Mesenchymal stem cell (in vitro differentiated cells and primary cell): ENCODE measurements around the gene TSPEAR.

Experiments used
- DNase-seq: peaks from one replicate; pipeline ENCODE4 v3.0.0-alpha.2; 2013
- H2AFZ ChIP-seq: one replicate; pipeline ENCODE4 v1.6.1; 2013; ENCODE audit warnings: low read depth, mild to moderate bottlenecking, control low read depth, inconsistent platforms, low read length, moderate library complexity
- H2AK5ac ChIP-seq: 2 replicates; pipeline ENCODE4 v1.6.1; 2013; ENCODE audit warnings: low read length, moderate library complexity, mild to moderate bottlenecking, inconsistent platforms; ENCODE audit not compliant: severe bottlenecking
- H2BK120ac ChIP-seq: one replicate; pipeline ENCODE4 v1.6.1; 2013; ENCODE audit warnings: low read depth, mild to moderate bottlenecking, inconsistent platforms, low read length, moderate library complexity
- H2BK12ac ChIP-seq, 2 experiments: one replicate each; pipeline ENCODE4 v1.6.1; 2013; ENCODE audit warnings: inconsistent platforms in 2 of 2, low read length in 2 of 2, mild to moderate bottlenecking in 2 of 2, moderate library complexity in 2 of 2, control low read depth in 1 of 2
- H2BK15ac ChIP-seq: one replicate; pipeline ENCODE4 v1.6.1; 2013; ENCODE audit warnings: mild to moderate bottlenecking, low read depth, inconsistent platforms; ENCODE audit not compliant: poor library complexity, severe bottlenecking
- H2BK5ac ChIP-seq: 2 replicates; pipeline ENCODE4 v1.6.1; 2013; ENCODE audit warnings: low read depth, mild to moderate bottlenecking, low read length, control low read depth, inconsistent platforms; ENCODE audit not compliant: poor library complexity, severe bottlenecking
- H3K14ac ChIP-seq, 2 experiments: one replicate each; pipeline ENCODE4 v1.6.1; 2013; ENCODE audit warnings: inconsistent platforms in 2 of 2, low read length in 2 of 2, control low read depth in 1 of 2, mild to moderate bottlenecking in 1 of 2, moderate library complexity in 1 of 2
- H3K18ac ChIP-seq, 2 experiments: one replicate each; pipeline ENCODE4 v1.6.1; 2013; ENCODE audit warnings: inconsistent platforms in 2 of 2, low read length in 2 of 2, control low read depth in 1 of 2, low read depth in 1 of 2, mild to moderate bottlenecking in 1 of 2
- H3K23ac ChIP-seq, 2 experiments: one replicate each; pipeline ENCODE4 v1.6.1; 2013; ENCODE audit warnings: inconsistent platforms in 2 of 2, low read length in 2 of 2, mild to moderate bottlenecking in 2 of 2, moderate library complexity in 2 of 2, control low read depth in 1 of 2
- H3K27ac ChIP-seq: 2 replicates; pipeline ENCODE4 v1.5.1; 2013; ENCODE audit warnings: mild to moderate bottlenecking, moderate library complexity, low read length, control low read depth, inconsistent platforms; ENCODE audit not compliant: poor library complexity, severe bottlenecking
- H3K27me3 ChIP-seq, 2 experiments: 2 replicates each; pipeline versions ENCODE4 v1.6.1 to v1.7.0; 2013; ENCODE audit warnings: low read length in 2 of 2, mild to moderate bottlenecking in 2 of 2, moderate library complexity in 2 of 2, control low read depth in 1 of 2, inconsistent platforms in 1 of 2; ENCODE audit not compliant: control insufficient read depth in 1 of 2, insufficient read depth in 1 of 2
- H3K36me3 ChIP-seq, 2 experiments: 2 replicates each; pipeline versions ENCODE4 v1.6.1 to v1.7.0; 2013; ENCODE audit warnings: low read length in 2 of 2, control low read depth in 1 of 2, inconsistent platforms in 1 of 2, low read depth in 1 of 2, mild to moderate bottlenecking in 1 of 2; ENCODE audit not compliant: insufficient read depth in 2 of 2, control insufficient read depth in 1 of 2
- H3K4ac ChIP-seq, 2 experiments: one replicate each; pipeline ENCODE4 v1.6.1; 2013; ENCODE audit warnings: inconsistent platforms in 2 of 2, low read length in 2 of 2, mild to moderate bottlenecking in 2 of 2, moderate library complexity in 2 of 2, control low read depth in 1 of 2, low read depth in 1 of 2
- H3K4me1 ChIP-seq: 2 replicates; pipeline ENCODE4 v1.6.1; 2013; ENCODE audit warnings: low read depth, low read length, control low read depth; ENCODE audit not compliant: control insufficient read depth, insufficient read depth
- H3K4me2 ChIP-seq: 2 replicates; pipeline ENCODE4 v1.6.1; 2013; ENCODE audit warnings: low read length, mild to moderate bottlenecking, inconsistent platforms; ENCODE audit not compliant: poor library complexity, severe bottlenecking
- H3K4me3 ChIP-seq, 2 experiments: 2 replicates each; pipeline versions ENCODE4 v1.5.1 to v1.7.0; 2013; ENCODE audit warnings: low read length in 2 of 2, mild to moderate bottlenecking in 2 of 2, control low read depth in 1 of 2, low read depth in 1 of 2; ENCODE audit not compliant: insufficient read depth in 1 of 2
- H3K79me1 ChIP-seq: replicated peaks from 2 replicates; pipeline ENCODE4 v1.6.1; 2013; ENCODE audit warnings: mild to moderate bottlenecking, control low read depth, low read length, inconsistent platforms; ENCODE audit not compliant: poor library complexity, severe bottlenecking
- H3K9ac ChIP-seq: 2 replicates; pipeline ENCODE4 v1.7.0; 2013; ENCODE audit warnings: mild to moderate bottlenecking, low read length, moderate library complexity
- H3K9me3 ChIP-seq: 2 replicates; pipeline ENCODE4 v1.7.0; 2013; ENCODE audit warnings: mild to moderate bottlenecking, low read length; ENCODE audit not compliant: control insufficient read depth
- H4K8ac ChIP-seq: one replicate; pipeline ENCODE4 v1.6.1; 2013; ENCODE audit warnings: inconsistent platforms, mild to moderate bottlenecking, low read length, moderate library complexity
- H4K91ac ChIP-seq: one replicate; pipeline ENCODE4 v1.6.1; 2013; ENCODE audit warnings: mild to moderate bottlenecking, low read length, inconsistent platforms
- WGBS: methylation state at CpG from one replicate; pipeline ENCODE4 v1.1.7; 2013; ENCODE audit warnings: mixed read lengths; 5-methylcytosine and 5-hydroxymethylcytosine counted together

TSPEAR gene

GRCh38 chr21:44508426-44508710, 203.0 kb downstream of the TSPEAR start:
- no peak overlapping the region for H2BK5ac ChIP-seq
- H4K91ac ChIP-seq, result no peak overlapping the region
- WGBS, result 98% methylated on average over 8 of the region's 9 CpGs
- no peak overlapping the region for H3K4ac ChIP-seq
- H3K4me2 ChIP-seq, result no peak overlapping the region
- H2BK15ac ChIP-seq, result no peak overlapping the region
- H3K36me3 ChIP-seq, result no peaks in the 10 kb centered on the region
- H2AK5ac ChIP-seq, result no peak overlapping the region
- H2AFZ ChIP-seq, result no peak overlapping the region
- no peak overlapping the region for H3K9ac ChIP-seq
- no peak overlapping the region for H2BK12ac ChIP-seq
- no peaks in the 10 kb centered on the region for H3K9me3 ChIP-seq
- H3K23ac ChIP-seq, result no peak overlapping the region
- H3K18ac ChIP-seq, result no peak overlapping the region
- peak overlapping the region in 1 of 2 experiments; percentile 69 for H3K14ac ChIP-seq
- peaks cover 28 to 58% of the 10 kb centered on the region in 2 experiments for H3K27me3 ChIP-seq
- peaks cover 9% of the 10 kb centered on the region for H3K4me1 ChIP-seq
- DNase-seq, result no peak
- no peak overlapping the region for H3K4me3 ChIP-seq
- H2BK120ac ChIP-seq, result no peak overlapping the region
- no peak overlapping the region for H4K8ac ChIP-seq
- no peak overlapping the region for H3K27ac ChIP-seq
- H3K79me1 ChIP-seq, result no peaks in the 10 kb centered on the region

DNA sequence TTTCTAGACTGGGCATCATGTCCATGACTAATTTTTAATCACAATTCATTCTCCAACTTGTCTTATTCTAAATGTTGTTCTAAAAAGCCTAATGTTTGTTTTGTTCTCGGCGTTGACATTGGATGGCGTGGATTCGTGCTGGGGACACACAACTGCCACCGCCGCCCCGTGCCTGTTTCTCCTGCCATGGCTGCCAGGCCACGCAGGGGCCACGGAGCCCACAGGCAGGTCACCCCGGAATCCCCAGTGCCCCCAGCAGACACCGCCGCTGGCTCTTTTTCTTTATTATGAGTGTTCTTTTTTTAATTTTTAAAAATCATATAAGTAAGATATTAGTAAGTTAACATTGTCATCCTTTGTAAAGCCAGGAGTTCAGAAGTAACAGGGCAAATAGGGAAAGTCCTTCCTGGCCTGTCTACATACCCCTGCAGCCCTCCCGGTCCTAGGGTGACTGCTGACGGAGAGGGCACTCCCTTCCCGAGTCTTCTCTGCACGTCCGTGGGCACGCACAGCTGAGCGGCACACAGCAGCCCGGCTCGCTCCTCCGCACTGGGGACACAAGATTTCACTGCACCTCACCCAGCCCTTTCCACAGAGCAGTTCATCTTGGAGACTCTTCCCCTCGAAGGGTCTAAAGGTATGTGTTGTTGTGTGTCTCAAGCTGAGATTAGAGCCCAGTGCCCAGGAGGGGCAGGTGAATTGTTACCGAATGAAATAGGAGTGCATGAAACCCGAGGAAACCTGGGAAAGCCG, 203.5 kb downstream of the TSPEAR start:
- H3K4ac ChIP-seq, result no peak overlapping the region
- H3K4me3 ChIP-seq, result no peak overlapping the region
- H3K27me3 ChIP-seq, result peaks cover 28 to 58% of the 10 kb centered on the region in 2 experiments
- H3K27ac ChIP-seq, result no peak overlapping the region
- H3K18ac ChIP-seq, result no peak overlapping the region
- H4K91ac ChIP-seq, result no peak overlapping the region
- H3K9me3 ChIP-seq, result no peaks in the 10 kb centered on the region
- H3K14ac ChIP-seq, result no peak overlapping the region
- H3K4me1 ChIP-seq, result peaks cover 9% of the 10 kb centered on the region
- no peak overlapping the region for H3K9ac ChIP-seq
- no peaks in the 10 kb centered on the region for H3K36me3 ChIP-seq
- no peak for DNase-seq
- no peak overlapping the region for H3K23ac ChIP-seq
- H2BK5ac ChIP-seq, result no peak overlapping the region
- no peak overlapping the region for H4K8ac ChIP-seq
- H2AK5ac ChIP-seq, result no peak overlapping the region
- H3K4me2 ChIP-seq, result no peak overlapping the region
- 91% methylated on average over 17 of the region's 26 CpGs for WGBS
- H3K79me1 ChIP-seq, result no peaks in the 10 kb centered on the region
- H2BK120ac ChIP-seq, result no peak overlapping the region
- no peak overlapping the region for H2AFZ ChIP-seq
- no peak overlapping the region for H2BK12ac ChIP-seq
- no peak overlapping the region for H2BK15ac ChIP-seq

DNA sequence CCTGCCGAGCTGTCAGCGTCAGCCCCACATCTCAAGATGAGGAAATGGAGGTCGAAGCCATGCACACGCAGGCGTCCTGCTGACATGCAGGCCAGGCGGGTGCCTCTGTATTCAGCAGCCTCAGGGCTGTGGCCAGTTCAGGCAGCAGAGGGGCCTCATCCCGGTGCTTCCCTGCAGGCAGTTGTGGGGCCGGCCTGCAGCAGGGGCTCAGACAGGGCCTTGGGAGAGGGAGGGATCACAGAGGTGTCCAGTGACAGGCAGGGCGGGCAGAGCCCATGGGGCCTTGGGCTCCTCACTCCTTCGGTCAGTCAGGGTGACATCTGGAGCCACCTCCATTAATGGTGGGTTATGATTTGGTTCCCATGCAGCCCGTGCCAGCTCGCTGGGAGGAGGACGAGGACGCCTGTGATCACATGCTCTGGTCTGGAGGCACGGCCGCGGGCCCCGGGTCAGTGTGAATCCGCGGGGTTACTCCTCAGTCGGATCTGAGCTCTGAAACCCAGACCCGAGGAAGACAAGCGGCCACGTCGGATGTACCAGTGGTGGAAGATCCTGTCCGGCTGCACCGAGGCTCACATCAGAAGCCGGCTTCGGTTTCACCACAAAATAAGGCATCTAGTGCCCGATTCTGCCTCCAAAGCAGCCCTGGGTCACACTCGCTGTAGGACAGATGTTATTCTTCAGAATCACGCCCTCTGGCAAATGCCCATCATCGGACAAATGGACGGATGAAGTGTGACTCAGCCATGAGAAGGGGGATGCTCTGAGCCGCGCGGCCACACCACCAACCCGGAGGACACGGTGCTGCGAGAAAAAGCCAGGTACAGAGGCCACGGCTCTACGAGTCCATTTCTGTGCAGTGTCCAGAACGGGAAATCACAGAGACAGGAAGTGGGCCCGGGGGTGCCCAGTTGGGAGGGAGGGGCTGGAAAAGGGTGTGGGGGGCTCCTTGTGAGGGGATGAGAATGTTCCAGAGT, 204.8 kb downstream of the TSPEAR start:
- no peak overlapping the region for H2BK12ac ChIP-seq
- no peak overlapping the region for H2BK120ac ChIP-seq
- no peak overlapping the region for H2BK15ac ChIP-seq
- no peak overlapping the region for H3K23ac ChIP-seq
- 91% methylated on average over 44 of the region's 44 CpGs for WGBS
- H3K27ac ChIP-seq, result no peak overlapping the region
- peaks cover 9% of the 10 kb centered on the region for H3K4me1 ChIP-seq
- H3K18ac ChIP-seq, result no peak overlapping the region
- H3K4me2 ChIP-seq, result no peak overlapping the region
- H3K36me3 ChIP-seq, result no peaks in the 10 kb centered on the region
- no peak overlapping the region for H2AFZ ChIP-seq
- DNase-seq, result no peak
- H2BK5ac ChIP-seq, result no peak overlapping the region
- no peaks in the 10 kb centered on the region for H3K79me1 ChIP-seq
- H3K4me3 ChIP-seq, result no peak overlapping the region
- H4K8ac ChIP-seq, result no peak overlapping the region
- H3K4ac ChIP-seq, result no peak overlapping the region
- no peak overlapping the region for H3K14ac ChIP-seq
- H4K91ac ChIP-seq, result no peak overlapping the region
- no peak overlapping the region for H2AK5ac ChIP-seq
- no peak overlapping the region for H3K9ac ChIP-seq
- H3K9me3 ChIP-seq, result no peaks in the 10 kb centered on the region
- peaks cover 25 to 56% of the 10 kb centered on the region in 2 experiments for H3K27me3 ChIP-seq

DNA sequence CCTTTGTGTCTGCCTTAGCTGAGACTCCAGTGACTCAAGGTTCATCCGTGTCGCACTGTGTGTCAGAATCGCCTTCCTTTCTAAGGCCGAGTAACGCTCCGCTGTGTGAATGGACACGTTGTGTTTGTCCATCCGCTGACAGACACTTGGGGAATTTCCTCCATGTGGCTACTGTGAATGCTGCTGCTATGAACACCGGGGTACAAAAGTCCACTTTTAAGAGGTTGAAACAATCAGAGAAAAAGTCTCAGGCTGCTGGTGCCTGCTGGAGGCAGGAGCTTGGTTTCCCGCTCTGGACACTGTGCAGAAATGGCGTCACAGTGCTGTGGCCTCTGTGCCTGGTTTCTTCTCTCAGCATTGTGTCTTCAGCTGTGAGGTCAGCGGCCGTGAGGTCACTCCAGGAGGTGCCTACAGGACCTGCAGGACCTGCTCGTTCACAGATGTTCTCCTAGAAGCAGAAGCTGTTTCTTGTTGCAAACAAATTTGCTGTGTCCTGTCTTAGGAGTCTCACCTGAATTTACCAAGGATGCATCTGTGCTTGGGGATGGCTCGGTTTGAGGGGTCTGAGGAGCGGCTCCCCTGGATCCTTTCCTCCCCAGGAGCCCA, 205.6 kb downstream of the TSPEAR start:
- Histone ChIP-seq H3K9ac (no peak overlapping the region), H4K91ac (no peak overlapping the region), H3K27ac (no peak overlapping the region), H3K27me3 (peaks cover 25 to 49% of the 10 kb centered on the region in 2 experiments), H2BK12ac (no peak overlapping the region), H2AK5ac (no peak overlapping the region), H2BK15ac (no peak overlapping the region), H3K4me2 (no peak overlapping the region), H3K18ac (no peak overlapping the region), H3K36me3 (no peaks in the 10 kb centered on the region), H2BK120ac (no peak overlapping the region), H2BK5ac (no peak overlapping the region), H3K14ac (no peak overlapping the region), H3K4me1 (peaks cover 8% of the 10 kb centered on the region), H4K8ac (no peak overlapping the region), H3K4ac (no peak overlapping the region), H3K23ac (no peak overlapping the region), H3K79me1 (no peaks in the 10 kb centered on the region), H2AFZ (no peak overlapping the region), H3K4me3 (no peak overlapping the region), H3K9me3 (no peaks in the 10 kb centered on the region)
- WGBS, result 82% methylated on average over 16 of the region's 16 CpGs
- no peak for DNase-seq
